SK-N-SH treated with all-trans-retinoic acid at 6 μM for 48 hours (cell line): ENCODE results near the gene UBR1.
A peak's percentile ranks its signal among the peaks of the same experiment; 100 is the strongest.

Source experiments
- ATAC-seq: fragments of 200-7000 bp; cut with Tn5 transposase; 3 replicates; pipeline ENCODE4 v1.9.1; 2020; ENCODE audit warnings: mild to moderate bottlenecking, moderate library complexity
- BACH2 ChIP-seq: fragments of 250-450 bp; sonication (Bioruptor Pico); IDR thresholded peaks from 2 replicates; pipeline ENCODE4 v1.9.0; 2021; ENCODE audit warnings: mild to moderate bottlenecking, borderline replicate concordance
- CSRNP3 ChIP-seq: fragments of 250-450 bp; sonication (Bioruptor Pico); IDR thresholded peaks from 2 replicates; pipeline ENCODE4 v1.5.1; 2021; ENCODE audit warnings: mild to moderate bottlenecking, moderate library complexity
- GLIS3 ChIP-seq: fragments of 250-450 bp; sonication (Bioruptor Pico); IDR thresholded peaks from 2 replicates; pipeline ENCODE4 v1.5.0; 2020; ENCODE audit warnings: mild to moderate bottlenecking, moderate library complexity
- ISL1 ChIP-seq: fragments of 250-450 bp; sonication (Bioruptor Pico); IDR thresholded peaks from 2 replicates; pipeline ENCODE4 v2.1.2; 2022; ENCODE audit warnings: mild to moderate bottlenecking, moderate library complexity
- OSR1 ChIP-seq: fragments of 250-450 bp; sonication (Bioruptor Pico); IDR thresholded peaks from 2 replicates; pipeline ENCODE4 v1.8.0; 2022; ENCODE audit warnings: moderate library complexity, mild to moderate bottlenecking, inconsistent platforms
- PATZ1 ChIP-seq: fragments of 250-450 bp; sonication (Bioruptor Pico); IDR thresholded peaks from 2 replicates; pipeline ENCODE4 v1.8.0; 2020; ENCODE audit warnings: mild to moderate bottlenecking, moderate library complexity, borderline replicate concordance
- POU6F1 ChIP-seq: fragments of 250-450 bp; sonication (Bioruptor Pico); IDR thresholded peaks from 2 replicates; pipeline ENCODE4 v1.8.0; 2021; ENCODE audit warnings: low read depth, mild to moderate bottlenecking, moderate library complexity, borderline replicate concordance
- PPARA ChIP-seq: fragments of 250-450 bp; sonication (Bioruptor Pico); IDR thresholded peaks from 2 replicates; pipeline ENCODE4 v1.5.0; 2020; ENCODE audit warnings: mild to moderate bottlenecking, borderline replicate concordance
- SNAI2 ChIP-seq: fragments of 250-450 bp; sonication (Bioruptor Pico); IDR thresholded peaks from 2 replicates; pipeline ENCODE4 v1.5.0; 2020; ENCODE audit warnings: mild to moderate bottlenecking, moderate library complexity
- TCF4 ChIP-seq: fragments of 250-450 bp; sonication (Bioruptor Pico); IDR thresholded peaks from 2 replicates; pipeline ENCODE4 v1.8.0; 2021; ENCODE audit warnings: mild to moderate bottlenecking, moderate library complexity, borderline replicate concordance
- TOX ChIP-seq: fragments of 250-450 bp; sonication (Bioruptor Pico); IDR thresholded peaks from 2 replicates; pipeline ENCODE4 v1.8.0; 2021; ENCODE audit warnings: mild to moderate bottlenecking, moderate library complexity, borderline replicate concordance
- TSHZ2 ChIP-seq: fragments of 250-450 bp; sonication (Bioruptor Pico); IDR thresholded peaks from 2 replicates; pipeline ENCODE4 v1.5.0; 2020; ENCODE audit warnings: mild to moderate bottlenecking, moderate library complexity
- ZC3H10 ChIP-seq: fragments of 250-450 bp; sonication (Bioruptor Pico); IDR thresholded peaks from 2 replicates; pipeline ENCODE4 v1.5.1; 2021; ENCODE audit warnings: mild to moderate bottlenecking, moderate library complexity
- ZFP3 ChIP-seq: fragments of 250-450 bp; sonication (Bioruptor Pico); IDR thresholded peaks from 2 replicates; pipeline ENCODE4 v1.5.0; 2020; ENCODE audit warnings: mild to moderate bottlenecking, moderate library complexity
- ZNF565 ChIP-seq: fragments of 450-650 bp; formaldehyde crosslinking; conservative IDR thresholded peaks from 2 replicates; pipeline ENCODE4 v1.5.0; 2020; ENCODE audit warnings: low read depth, mild to moderate bottlenecking, moderate library complexity
- ZNF70 ChIP-seq: fragments of 450-650 bp; formaldehyde crosslinking; IDR thresholded peaks from 2 replicates; pipeline ENCODE4 v1.5.0; 2020; ENCODE audit warnings: mild to moderate bottlenecking, moderate library complexity
- ZNF8 ChIP-seq: fragments of 450-650 bp; formaldehyde crosslinking; IDR thresholded peaks from 2 replicates; pipeline ENCODE4 v1.5.0; 2020; ENCODE audit warnings: mild to moderate bottlenecking, moderate library complexity

Gene UBR1

GRCh38 chr15:42931702-42932486 is 173.9 kb downstream of the UBR1 start:
- TF ChIP-seq ZFP3 (CRISPR knock-in tag) (no peak), POU6F1 (CRISPR knock-in tag) (no peak), CSRNP3 (CRISPR knock-in tag) (no peak), TOX (CRISPR knock-in tag) (no peak), ZNF565 (CRISPR knock-in tag) (no peak), OSR1 (CRISPR knock-in tag) (no peak), ZNF70 (CRISPR knock-in tag) (no peak)
- no peak for ATAC-seq

- TF ChIP-seq PPARA (CRISPR knock-in tag) (no peak), SNAI2 (no peak)
These were observed 176.5 kb downstream of the UBR1 start for GRCh38 chr15:42929306-42929848.

GRCh38 chr15:42921342-42921731 is 184.5 kb downstream of the UBR1 start:
- peak; percentile 44 for ATAC-seq
- no peak for TF ChIP-seq TSHZ2 (CRISPR knock-in tag)
- TF ChIP-seq ZC3H10 (CRISPR knock-in tag): no peak
- no peak for TF ChIP-seq ISL1 (CRISPR knock-in tag)
- no peak for TF ChIP-seq OSR1 (CRISPR knock-in tag)
- no peak for TF ChIP-seq TOX (CRISPR knock-in tag)
- no peak for TF ChIP-seq ZNF565 (CRISPR knock-in tag)
- TF ChIP-seq ZNF8: no peak
- no peak for TF ChIP-seq TCF4 (CRISPR knock-in tag)
- no peak for TF ChIP-seq ZNF70 (CRISPR knock-in tag)
- no peak for TF ChIP-seq PPARA (CRISPR knock-in tag)
- TF ChIP-seq GLIS3: no peak
- TF ChIP-seq BACH2 (CRISPR knock-in tag): no peak
- TF ChIP-seq PATZ1: no peak
- no peak for TF ChIP-seq POU6F1 (CRISPR knock-in tag)

More at GRCh38 chr15:42929306-42929848, 176.5 kb downstream of the UBR1 start:
- ATAC-seq: no peak
